Choroid plexus epithelial cell (primary cell): ENCODE results near the gene PRKG2.
"Not testable (repeated sequence)": the region's sequence is repeated elsewhere in the genome, so short reads cannot be mapped to it uniquely, and the experiment has no call there.

Source experiments
- DNase-seq: peaks from one replicate; pipeline ENCODE4 v3.0.0-alpha.2; 2010; ENCODE audit warnings: low read depth
- H3K4me3 ChIP-seq: 2 replicates; pipeline ENCODE4 v1.5.1; 2011; ENCODE audit warnings: low read depth, mild to moderate bottlenecking, control low read depth, low read length, moderate library complexity
- CTCF ChIP-seq: conservative IDR thresholded peaks from 2 replicates; pipeline ENCODE4 v1.5.1; 2011; ENCODE audit warnings: low read depth, mild to moderate bottlenecking, control low read depth, inconsistent platforms, low read length, moderate library complexity

PRKG2 gene

GRCh38 chr4:81227968-81228367 is 12.9 kb upstream of the PRKG2 start:
- no peak overlapping the region for H3K4me3 ChIP-seq
- DNase-seq, result no peak
- no peak for TF ChIP-seq CTCF

GRCh38 chr4:81227138-81227537 is 12.1 kb upstream of the PRKG2 start:
- no peak for DNase-seq
- TF ChIP-seq CTCF, result no peak
- no peak overlapping the region for H3K4me3 ChIP-seq

- no peak for DNase-seq
- no peak for TF ChIP-seq CTCF
- H3K4me3 ChIP-seq, result no peak overlapping the region
Observed at GRCh38 chr4:81225252-81225651, 10.2 kb upstream of the PRKG2 start.

GRCh38 chr4:81222082-81222472 is 7.1 kb upstream of the PRKG2 start:
- DNase-seq, result not testable (repeated sequence)

GRCh38 chr4:81221303-81222081 is 6.5 kb upstream of the PRKG2 start:
- peak; percentile 47 for DNase-seq
- H3K4me3 ChIP-seq, result no peak overlapping the region
- TF ChIP-seq CTCF, result no peak

More at GRCh38 chr4:81222082-81222472, 7.1 kb upstream of the PRKG2 start:
- not testable (repeated sequence) for H3K4me3 ChIP-seq

GRCh38 chr4:81220271-81220670 is 5.2 kb upstream of the PRKG2 start:
- no peak for TF ChIP-seq CTCF
- no peak overlapping the region for H3K4me3 ChIP-seq
- no peak for DNase-seq

GRCh38 chr4:81218206-81218605 is 3.2 kb upstream of the PRKG2 start:
- no peak for DNase-seq
- no peak overlapping the region for H3K4me3 ChIP-seq
- no peak for TF ChIP-seq CTCF
